Endothelial cell (in vitro differentiated cells): ENCODE measurements around the gene PKD2. TPM values are rescaled to one million over a fixed set of nuclear protein-coding genes. Genes with fewer than 3 reads are reported as not detected.

Experiments
- DNase-seq: peaks from one replicate; pipeline ENCODE4 v3.0.0; 2021; ENCODE audit warnings: low spot score
- H3K27ac Mint-ChIP-seq: one replicate; pipeline ENCODE4 v1.8.0; 2021; ENCODE audit warnings: mixed read lengths, inconsistent platforms; ENCODE audit not compliant: unreplicated experiment
- H3K27me3 Mint-ChIP-seq: one replicate; pipeline ENCODE4 v1.8.0; 2021; ENCODE audit warnings: mild to moderate bottlenecking, moderate library complexity, mixed read lengths, inconsistent platforms; ENCODE audit not compliant: unreplicated experiment
- H3K36me3 Mint-ChIP-seq: one replicate; pipeline ENCODE4 v1.8.0; 2021; ENCODE audit warnings: mild to moderate bottlenecking, low read depth, mixed read lengths, inconsistent platforms; ENCODE audit not compliant: unreplicated experiment
- H3K4me1 Mint-ChIP-seq: one replicate; pipeline ENCODE4 v1.8.0; 2021; ENCODE audit warnings: mild to moderate bottlenecking, mixed read lengths, inconsistent platforms; ENCODE audit not compliant: unreplicated experiment
- H3K4me3 Mint-ChIP-seq: one replicate; pipeline ENCODE4 v1.8.0; 2021; ENCODE audit warnings: mild to moderate bottlenecking, mixed read lengths, inconsistent platforms; ENCODE audit not compliant: unreplicated experiment
- H3K9me3 Mint-ChIP-seq: one replicate; pipeline ENCODE4 v1.8.0; 2021; ENCODE audit warnings: mixed read lengths, inconsistent platforms; ENCODE audit not compliant: unreplicated experiment
- CTCF ChIP-seq: fragments of 200-600 bp; sonication (generic); IDR thresholded peaks from one replicate; pipeline ENCODE4 v1.5.0; 2021; ENCODE audit warnings: antibody characterized with exemption; ENCODE audit not compliant: unreplicated experiment
- total RNA-seq: library from RNA; stranded (reverse); fragmentation: NEBNext Ultra II Directional; extraction: Animal tissue kit (Norgen Biotek cat#: 25700); gene quantifications from one replicate; pipeline ENCODE4 v1.2.1, GENCODE V29; 2021; ENCODE audit not compliant: unreplicated experiment

Gene PKD2
- total RNA-seq, 1 donor from 2014 or later = 31.1 TPM

DNA sequence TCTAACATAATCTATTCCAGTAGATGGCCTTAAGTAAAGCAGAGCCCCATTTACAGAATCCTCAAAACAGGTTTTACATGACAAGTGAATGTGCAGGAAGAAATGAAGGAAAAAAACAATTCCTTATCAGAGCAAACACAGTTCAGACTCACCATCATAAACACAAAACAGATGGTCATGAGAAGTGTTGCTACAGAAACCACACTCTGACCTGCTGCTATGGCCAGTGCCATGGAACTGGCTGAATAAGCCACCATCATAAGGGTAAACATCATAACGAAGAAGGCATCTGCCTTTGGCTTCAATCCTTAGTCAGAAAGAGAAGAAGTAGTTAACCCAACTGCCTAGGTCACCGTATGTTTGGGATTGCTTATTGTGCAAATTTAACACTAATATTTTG is 89.9 kb downstream of the PKD2 start:
- Mint-ChIP-seq H3K9me3 (no peaks in the 10 kb centered on the region), H3K27ac (no peak overlapping the region), H3K36me3 (peaks cover 20% of the 10 kb centered on the region), H3K4me1 (peaks cover 24% of the 10 kb centered on the region), H3K27me3 (no peaks in the 10 kb centered on the region), H3K4me3 (no peak overlapping the region)
- DNase-seq = no peak
- TF ChIP-seq CTCF = no peak

- Mint-ChIP-seq H3K36me3 (peaks cover 20% of the 10 kb centered on the region), H3K27me3 (no peaks in the 10 kb centered on the region), H3K4me3 (no peak overlapping the region), H3K4me1 (peaks cover 24% of the 10 kb centered on the region), H3K9me3 (no peaks in the 10 kb centered on the region), H3K27ac (peak overlapping the region; percentile 68)
- TF ChIP-seq CTCF = no peak
- no peak for DNase-seq
Measured at GRCh38 chr4:88097781-88098180, 90.3 kb downstream of the PKD2 start.

GRCh38 chr4:88098993-88099752 is 91.7 kb downstream of the PKD2 start:
- Mint-ChIP-seq H3K27me3 (no peaks in the 10 kb centered on the region), H3K9me3 (no peaks in the 10 kb centered on the region)
- no peak for DNase-seq

DNA sequence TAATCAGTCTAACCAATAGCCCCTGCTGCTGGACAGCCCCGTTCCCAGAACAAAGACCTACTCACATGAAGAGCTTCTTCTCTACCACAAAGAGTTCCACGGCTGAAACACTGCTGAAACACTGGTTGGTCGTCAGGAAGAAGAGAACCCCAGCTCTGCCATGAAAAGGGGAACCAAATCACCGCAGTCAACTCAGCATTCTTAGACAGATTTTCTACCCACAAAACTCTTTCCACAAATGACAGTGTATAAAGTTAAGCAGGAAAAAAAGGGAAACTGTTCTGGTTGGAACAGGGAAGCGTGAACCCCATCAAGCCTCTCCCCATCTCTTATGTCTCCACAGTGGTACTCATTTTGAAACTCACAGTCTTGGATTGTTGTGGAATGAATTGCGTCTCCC is 93.7 kb downstream of the PKD2 start:
- peaks cover 20% of the 10 kb centered on the region for H3K36me3 Mint-ChIP-seq
- no peak for TF ChIP-seq CTCF
- no peak overlapping the region for H3K4me3 Mint-ChIP-seq
- peaks cover 11% of the 10 kb centered on the region for H3K4me1 Mint-ChIP-seq
- H3K27ac Mint-ChIP-seq = no peak overlapping the region
- no peaks in the 10 kb centered on the region for H3K9me3 Mint-ChIP-seq
- no peaks in the 10 kb centered on the region for H3K27me3 Mint-ChIP-seq
- DNase-seq = no peak

More at GRCh38 chr4:88098993-88099752, 91.7 kb downstream of the PKD2 start:
- H3K36me3 Mint-ChIP-seq = peaks cover 20% of the 10 kb centered on the region
- no peak for TF ChIP-seq CTCF
- no peak overlapping the region for H3K27ac Mint-ChIP-seq
- no peak overlapping the region for H3K4me3 Mint-ChIP-seq
- peaks cover 21% of the 10 kb centered on the region for H3K4me1 Mint-ChIP-seq

DNA sequence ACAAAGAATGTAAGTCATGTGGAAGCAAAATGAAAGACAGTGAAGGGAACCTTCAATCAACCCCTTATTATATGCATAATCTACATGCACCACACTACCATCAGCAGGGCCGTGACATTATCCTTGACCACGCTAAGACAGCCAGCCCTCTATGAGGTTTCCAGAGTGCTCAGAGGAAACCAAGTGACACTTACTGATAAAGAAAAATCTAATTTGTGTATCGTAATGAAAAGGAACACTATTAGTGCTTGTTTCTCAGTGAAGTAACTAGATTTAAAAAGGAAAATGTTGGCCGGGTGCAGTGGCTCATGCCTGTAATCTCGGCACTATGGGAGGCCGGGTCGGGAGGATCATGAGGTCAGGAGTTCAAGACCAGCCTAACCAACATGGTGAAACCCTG is 94.6 kb downstream of the PKD2 start:
- H3K27me3 Mint-ChIP-seq = no peaks in the 10 kb centered on the region
- H3K4me1 Mint-ChIP-seq = peaks cover 12% of the 10 kb centered on the region
- DNase-seq = no peak
- no peak overlapping the region for H3K4me3 Mint-ChIP-seq
- no peaks in the 10 kb centered on the region for H3K9me3 Mint-ChIP-seq
- H3K27ac Mint-ChIP-seq = no peak overlapping the region
- H3K36me3 Mint-ChIP-seq = peaks cover 20% of the 10 kb centered on the region
- TF ChIP-seq CTCF = no peak
